Stimulated activated CD4-positive, alpha-beta T cell treated with anti-CD3 and anti-CD28 coated beads, Interleukin-2, amount 100 ng/mL, for 48 hours (primary cell): Measurements from ENCODE around the gene RAP2A.
A peak's percentile ranks its signal among the peaks of the same experiment; 100 is the strongest.

Experiments used
- DNase-seq, 2 donors: peaks; one replicate each; pipeline ENCODE4 v3.0.0-alpha.2; 2020

Gene RAP2A

DNA sequence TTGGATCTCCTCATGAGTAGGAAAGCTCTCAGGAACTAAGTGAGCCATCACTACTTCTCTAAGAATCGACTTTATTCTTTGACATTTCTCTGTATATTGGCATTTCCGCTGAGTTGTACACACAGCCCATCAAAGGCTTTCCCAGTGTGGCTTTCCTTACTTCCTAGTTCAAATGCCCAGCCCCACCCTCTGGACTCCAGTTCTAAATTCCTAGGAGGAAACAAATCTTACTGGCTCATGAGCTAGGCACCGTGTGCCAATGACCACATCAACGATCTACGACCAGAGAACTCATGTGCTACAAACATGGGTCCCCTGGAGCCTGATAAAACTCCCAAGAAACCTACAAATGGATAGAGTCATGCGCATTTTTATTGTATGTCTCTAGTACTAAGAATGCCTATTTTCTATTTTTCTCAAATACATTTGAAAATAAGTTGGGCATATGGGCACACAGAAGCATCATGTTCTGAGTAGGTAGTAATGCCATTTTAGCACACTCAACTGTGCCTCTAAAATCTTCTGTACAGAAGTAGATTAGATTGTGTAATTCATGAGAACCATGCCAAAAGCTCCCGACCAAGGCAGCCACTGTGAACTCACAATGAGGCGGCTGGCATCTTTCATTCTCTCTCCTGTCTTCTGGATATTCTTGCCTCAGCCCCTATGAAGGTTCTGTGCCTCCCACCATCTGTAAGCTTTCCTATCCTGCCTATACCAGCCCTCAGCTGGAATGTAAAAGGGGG is 10.5 kb upstream of the RAP2A start:
- no peak for DNase-seq

DNA sequence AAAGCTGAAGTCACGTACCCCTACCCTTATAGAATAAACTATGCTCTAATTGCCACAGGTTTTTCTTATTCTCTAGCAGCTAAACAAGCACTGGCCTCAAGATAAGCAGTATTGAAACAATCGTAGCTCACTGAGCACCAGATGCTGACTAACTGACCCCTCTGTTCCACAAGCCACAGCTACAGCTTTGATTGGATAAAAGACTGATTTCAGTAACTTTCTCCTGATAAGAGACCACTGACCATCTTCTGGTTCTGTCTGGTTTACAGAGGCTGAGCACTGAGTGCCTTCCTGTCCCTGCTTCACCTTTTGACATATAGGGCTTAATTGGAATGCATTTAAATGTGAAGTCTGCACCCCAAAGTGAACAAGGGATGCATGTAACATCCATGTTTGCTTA is 8.4 kb upstream of the RAP2A start:
- no peak for DNase-seq

GRCh38 chr13:97426695-97427094 is 7.3 kb upstream of the RAP2A start:
- no peak for DNase-seq

DNA sequence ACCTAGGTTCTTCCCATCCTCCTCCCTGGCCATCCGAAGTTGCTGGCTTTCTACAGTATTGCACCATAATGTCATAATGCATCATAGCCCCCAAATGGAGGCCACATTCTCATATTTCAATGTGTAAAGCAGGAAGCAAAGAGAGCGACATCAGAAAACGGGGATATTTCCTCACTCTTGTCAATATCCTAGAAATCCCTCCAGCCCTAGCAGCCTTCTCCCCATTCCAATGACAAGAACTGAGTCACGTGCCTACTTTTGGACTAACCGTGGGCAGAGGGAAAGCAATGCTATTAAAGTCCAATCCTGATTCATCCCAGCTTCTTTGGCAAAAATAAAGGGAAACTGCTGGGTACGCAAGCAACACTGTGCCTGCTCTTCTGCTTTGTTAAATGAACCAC is 4.3 kb upstream of the RAP2A start:
- no peak for DNase-seq

DNA sequence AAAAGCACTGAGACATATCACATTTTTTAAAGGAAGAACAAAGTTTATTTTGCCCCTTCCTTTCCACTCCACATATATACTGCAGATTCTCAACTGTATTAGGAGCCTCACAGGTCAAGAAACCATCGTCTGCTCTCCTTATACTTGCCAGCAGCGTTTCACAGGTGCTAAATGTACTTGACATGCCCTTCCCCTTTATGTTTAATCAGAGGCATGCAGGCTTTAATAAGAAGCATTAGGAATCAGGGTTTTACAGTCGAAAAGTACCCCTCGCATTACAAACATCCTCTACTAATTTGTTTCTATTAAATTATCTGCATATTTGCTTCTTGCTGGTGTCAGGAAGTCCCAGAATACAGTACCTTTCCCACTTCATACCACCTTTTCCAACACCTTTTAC is 3.7 kb upstream of the RAP2A start:
- DNase-seq: no peak

- DNase-seq: no peak
Measured at GRCh38 chr13:97431171-97431764, 2.7 kb upstream of the RAP2A start.

- DNase-seq: no peak
Measured at GRCh38 chr13:97432232-97432916, 1.6 kb upstream of the RAP2A start.

DNA sequence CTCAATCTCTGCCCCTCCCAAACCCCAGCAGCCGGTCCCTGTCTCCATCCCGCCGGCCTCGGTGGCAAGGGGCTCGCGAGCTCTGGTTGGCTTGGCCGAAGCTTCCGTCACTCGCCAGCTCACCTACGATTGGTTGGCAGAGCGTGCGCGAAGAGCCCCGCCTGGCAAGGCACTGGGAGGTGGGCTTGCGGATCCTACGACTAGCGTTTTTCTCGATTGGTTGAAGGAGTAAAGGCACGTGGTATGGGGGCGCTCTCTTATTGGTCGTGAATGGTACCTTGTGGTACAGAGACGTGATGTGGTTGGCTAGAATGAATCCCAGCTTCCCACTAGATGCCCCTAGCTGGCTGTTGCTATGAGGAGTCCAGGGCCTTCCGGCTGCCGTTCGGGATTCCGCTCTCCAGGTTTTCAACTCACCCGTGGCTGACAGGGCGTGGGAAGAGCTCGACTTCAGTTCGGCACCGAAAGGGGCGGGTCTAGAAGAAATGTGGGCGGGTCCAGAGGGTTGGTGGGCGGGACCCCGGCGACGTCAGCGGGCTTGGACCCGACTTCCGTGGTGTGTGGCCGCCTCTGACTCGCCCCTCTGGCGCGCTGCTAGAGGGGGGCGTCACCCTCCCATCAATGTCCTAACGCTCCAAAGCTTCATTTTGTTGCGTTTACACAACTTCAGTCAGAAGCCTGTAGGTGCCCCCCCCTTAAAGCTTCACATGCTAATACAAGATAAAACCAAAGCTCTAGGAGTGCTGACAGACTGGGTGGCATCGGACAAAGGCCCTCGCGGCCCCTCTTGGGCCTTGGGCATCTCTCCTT is 847 bp upstream of the RAP2A start:
- peak; percentile 98 for DNase-seq

DNA sequence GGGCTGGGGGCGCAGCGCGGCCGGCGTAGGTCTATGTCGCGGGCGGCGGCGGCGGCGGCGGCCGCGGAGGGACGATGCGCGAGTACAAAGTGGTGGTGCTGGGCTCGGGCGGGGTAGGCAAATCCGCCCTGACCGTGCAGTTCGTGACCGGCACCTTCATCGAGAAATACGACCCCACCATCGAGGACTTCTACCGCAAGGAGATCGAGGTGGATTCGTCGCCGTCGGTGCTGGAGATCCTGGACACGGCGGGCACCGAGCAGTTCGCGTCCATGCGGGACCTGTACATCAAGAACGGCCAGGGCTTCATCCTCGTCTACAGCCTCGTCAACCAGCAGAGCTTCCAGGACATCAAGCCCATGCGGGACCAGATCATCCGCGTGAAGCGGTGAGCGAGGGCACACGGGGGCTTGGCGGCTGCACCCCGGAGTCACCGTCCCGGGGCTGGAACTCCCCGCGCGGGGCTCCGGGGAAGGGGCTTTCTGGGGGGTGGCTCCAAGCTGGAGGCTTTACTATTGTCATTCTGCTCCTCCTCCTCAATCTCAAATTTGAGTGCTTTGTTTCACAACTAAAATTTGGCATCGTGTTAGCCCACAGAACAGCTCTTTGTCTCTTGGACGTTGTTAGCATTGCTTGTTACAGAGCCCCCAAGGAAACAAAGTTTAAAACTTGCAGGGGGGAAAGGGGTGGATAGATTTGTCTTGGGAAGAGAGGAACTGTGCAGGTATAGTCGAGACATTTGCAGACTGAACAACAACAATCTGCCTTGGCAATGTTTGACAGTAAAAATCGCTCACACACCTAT is 630 bp downstream of the RAP2A start:
- peak; percentile 10 to 28 for DNase-seq

GRCh38 chr13:97435323-97435722 is 1.4 kb downstream of the RAP2A start:
- DNase-seq: no peak

DNA sequence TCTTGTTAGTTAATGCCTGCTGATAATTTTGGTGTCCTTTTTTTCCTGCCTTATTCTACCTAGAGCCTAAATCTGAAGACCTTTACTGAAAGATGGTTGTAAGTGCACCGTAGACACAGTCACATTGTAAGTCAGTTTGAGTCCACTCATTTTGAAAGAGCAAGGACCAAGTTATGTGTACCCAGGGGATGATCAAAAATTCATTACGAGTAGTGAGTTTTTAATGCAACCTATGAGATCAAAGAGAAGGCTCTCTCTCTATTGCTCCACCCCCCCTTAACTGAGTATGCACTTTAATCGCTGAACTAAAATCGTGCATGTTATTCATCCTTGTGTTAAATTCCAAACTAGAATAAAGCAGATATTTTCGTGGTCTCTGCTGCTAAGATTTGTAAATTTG is 1.8 kb downstream of the RAP2A start:
- no peak for DNase-seq

GRCh38 chr13:97436845-97437244 is 2.9 kb downstream of the RAP2A start:
- no peak for DNase-seq

GRCh38 chr13:97437729-97438128 is 3.8 kb downstream of the RAP2A start:
- DNase-seq: no peak

GRCh38 chr13:97438856-97439595 is 5.1 kb downstream of the RAP2A start:
- DNase-seq: no peak

- no peak for DNase-seq
Measured at GRCh38 chr13:97440598-97441170, 6.7 kb downstream of the RAP2A start.

GRCh38 chr13:97441368-97441767 is 7.4 kb downstream of the RAP2A start:
- DNase-seq: no peak

DNA sequence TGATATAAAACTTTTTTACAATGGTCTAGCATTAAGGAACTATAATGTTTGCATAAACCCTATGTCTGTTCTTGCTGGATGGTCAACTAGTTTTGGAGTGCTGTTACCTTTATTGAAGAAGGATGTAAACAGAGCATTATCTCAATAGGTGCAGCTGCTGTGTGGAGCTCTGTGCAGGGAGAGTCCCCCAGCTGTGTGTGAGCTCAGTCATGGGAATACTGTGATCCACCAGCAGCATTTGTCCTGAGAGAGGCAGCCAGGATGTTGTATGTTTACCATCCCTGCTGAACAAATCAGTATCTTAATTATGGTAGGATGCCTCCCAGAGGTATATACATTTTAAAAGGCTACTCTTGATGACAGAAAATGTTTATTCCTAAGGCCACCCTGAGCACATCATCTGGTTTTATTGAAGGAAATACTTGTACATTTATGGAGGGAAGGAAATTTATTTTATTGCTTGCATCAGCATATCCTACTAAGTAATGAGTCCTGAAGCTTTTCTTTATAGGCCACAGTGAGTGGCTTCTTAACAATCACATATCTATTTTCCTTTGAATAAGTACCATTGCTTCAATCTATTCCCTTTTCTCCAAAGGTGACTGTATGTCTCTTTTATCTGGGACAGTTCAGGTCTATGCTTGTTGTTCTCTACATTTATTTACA is 11.7 kb downstream of the RAP2A start:
- DNase-seq: no peak

GRCh38 chr13:97446448-97446847 is 12.5 kb downstream of the RAP2A start:
- DNase-seq: no peak

DNA sequence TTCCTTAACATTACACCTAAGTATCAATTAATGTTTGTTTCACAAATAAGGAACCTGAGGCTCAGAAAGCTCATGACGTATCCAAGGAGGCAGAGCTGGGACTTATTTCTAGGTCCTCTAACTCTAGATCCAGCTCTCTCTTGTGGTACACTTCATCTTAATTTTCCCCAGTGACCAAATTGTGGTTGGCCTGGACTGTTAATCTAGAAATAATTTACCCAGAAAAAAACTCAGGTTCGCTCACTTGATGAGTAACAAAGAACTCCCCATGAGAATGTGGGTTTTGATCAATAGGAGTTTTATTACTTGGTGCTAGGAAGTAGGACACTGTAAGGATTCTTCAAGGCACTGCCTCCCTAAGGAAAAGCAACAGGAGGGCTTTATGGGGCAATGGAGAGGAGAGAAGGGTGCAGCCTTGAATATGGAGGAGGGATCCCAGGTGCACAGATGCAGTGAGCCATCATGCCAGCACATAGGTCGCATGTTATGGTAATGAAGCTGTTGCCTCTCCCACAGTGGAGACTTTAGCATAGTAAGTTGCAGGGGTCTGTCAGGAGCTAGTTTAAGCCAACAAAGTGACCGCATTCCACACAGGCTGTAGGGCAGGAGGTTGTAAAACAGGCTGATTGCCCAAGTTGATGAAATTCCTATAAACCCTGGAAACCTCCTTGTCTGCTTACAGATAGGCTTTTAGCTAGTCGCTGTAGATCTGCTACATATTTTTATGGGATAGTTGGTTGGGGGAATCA is 14.7 kb downstream of the RAP2A start:
- DNase-seq: no peak

DNA sequence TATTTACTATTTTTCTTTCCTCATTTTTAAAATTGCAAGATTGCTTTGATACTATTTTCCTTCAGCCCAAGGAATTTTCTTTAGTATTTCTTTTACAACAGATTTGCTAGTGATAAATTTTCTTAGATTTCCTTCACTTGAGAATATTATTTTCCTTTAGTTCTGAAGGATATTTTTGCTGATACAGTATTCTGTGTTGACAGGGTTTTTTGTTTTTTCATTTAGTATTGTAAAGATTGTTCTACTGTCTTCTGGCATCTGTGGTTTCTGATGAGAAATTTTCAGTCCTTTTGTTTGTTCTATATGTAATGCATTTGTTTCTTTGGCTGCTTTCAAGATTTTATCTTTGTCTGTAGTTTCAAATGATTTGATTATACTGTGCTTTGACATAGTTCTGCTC is 20.7 kb downstream of the RAP2A start:
- DNase-seq: no peak
